SKM-1 treated with dmso at 0.1 percent for 144 hours (cell line): ENCODE results near the gene RIPPLY3.

ENCODE experiments used
- DNase-seq: peaks from one replicate; lab custom pipeline; 2025; ENCODE audit not compliant: unreplicated experiment; lab: John Stamatoyannopoulos, UW

The RIPPLY3 gene, protein sequence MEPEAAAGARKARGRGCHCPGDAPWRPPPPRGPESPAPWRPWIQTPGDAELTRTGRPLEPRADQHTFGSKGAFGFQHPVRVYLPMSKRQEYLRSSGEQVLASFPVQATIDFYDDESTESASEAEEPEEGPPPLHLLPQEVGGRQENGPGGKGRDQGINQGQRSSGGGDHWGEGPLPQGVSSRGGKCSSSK

DNA sequence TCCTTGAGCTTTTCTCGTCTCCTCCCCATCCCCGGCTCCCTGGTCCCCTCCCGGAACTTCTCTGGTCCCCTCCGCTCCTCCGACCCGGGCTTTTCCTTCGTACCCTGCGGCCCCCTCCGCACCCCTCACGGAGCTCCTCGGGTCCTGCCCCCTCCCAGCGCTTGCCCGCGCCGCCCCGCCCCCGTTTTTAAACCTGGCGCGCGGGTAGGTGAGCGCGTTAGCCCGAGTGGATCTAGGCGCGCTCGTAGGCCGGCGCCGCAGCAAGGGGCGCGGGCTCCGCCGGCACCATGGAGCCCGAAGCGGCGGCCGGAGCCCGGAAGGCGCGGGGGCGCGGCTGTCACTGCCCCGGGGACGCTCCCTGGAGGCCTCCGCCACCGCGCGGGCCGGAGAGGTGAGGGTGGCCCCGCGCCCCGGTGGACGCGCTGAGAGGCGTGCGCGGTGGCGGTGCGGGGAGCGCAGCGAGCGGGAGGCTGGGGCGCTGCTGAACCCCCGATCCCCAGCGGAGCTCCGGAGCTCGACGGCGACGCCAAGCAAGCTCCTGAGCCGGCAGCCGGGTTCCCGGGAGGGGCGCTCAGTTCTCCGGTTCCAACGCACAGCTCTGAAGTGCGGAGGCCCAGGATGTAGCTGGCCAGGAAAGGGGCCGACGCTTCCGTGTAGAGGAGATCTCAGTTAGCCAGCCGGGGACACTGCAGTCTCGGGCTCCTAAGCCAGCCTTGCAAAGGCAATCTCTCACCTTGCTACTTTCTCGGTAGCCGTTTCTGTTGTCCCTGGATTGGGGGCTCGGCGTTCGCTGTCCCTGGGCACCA is at the start of gene RIPPLY3:
Gene RIPPLY3, plus strand, starts transcription at position 217 of the 806 bp plus-strand sequence. Its CDS starts 71 bp downstream, at position 288.
- no peak for DNase-seq

DNA sequence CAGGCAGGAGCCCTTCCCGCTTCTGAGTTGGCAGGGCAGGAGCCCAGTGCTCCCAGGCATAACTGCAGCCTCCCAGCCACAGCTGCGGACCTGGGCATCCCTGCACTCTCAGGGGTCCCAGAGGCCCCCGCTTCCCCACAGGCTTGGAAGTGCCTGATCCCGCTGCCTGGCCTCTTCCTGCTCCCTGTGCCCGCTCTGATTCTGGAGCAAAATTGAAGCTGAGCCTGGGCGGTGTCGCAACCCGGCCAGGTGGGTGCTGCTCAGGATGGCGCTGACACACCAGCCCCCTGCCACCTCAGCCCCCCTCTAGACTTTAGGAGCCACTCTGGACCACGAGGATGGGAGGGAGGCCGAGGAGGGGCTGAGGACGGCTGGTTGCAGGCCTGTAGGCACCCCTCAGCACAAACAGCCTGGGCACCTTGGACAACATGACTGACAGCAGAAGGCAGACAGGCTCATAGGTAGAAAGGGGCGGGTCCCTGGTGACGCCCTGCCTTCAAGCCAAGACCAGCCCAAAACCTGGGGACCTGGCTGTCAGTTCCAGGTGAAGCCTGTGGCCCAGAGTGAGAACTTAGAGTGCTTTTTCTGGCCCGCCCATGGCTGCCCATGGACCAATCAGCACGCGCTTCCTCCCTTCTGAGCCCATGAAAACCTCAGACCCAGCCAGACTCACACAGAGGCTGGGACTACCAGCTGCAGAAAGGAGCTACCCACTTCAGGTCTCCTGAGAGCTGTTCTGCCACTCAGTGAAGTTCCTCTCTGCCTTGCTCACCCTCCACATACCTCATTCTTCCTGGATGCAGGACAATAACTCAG is 47.3 kb upstream of the RIPPLY3 start:
- no peak for DNase-seq

- DNase-seq, result no peak
Observed at GRCh38 chr21:36960676-36961284, 45.7 kb upstream of the RIPPLY3 start.

GRCh38 chr21:36962098-36962780 is 44.3 kb upstream of the RIPPLY3 start:
- DNase-seq, result no peak

GRCh38 chr21:36964398-36964797 is 42.1 kb upstream of the RIPPLY3 start:
- no peak for DNase-seq

DNA sequence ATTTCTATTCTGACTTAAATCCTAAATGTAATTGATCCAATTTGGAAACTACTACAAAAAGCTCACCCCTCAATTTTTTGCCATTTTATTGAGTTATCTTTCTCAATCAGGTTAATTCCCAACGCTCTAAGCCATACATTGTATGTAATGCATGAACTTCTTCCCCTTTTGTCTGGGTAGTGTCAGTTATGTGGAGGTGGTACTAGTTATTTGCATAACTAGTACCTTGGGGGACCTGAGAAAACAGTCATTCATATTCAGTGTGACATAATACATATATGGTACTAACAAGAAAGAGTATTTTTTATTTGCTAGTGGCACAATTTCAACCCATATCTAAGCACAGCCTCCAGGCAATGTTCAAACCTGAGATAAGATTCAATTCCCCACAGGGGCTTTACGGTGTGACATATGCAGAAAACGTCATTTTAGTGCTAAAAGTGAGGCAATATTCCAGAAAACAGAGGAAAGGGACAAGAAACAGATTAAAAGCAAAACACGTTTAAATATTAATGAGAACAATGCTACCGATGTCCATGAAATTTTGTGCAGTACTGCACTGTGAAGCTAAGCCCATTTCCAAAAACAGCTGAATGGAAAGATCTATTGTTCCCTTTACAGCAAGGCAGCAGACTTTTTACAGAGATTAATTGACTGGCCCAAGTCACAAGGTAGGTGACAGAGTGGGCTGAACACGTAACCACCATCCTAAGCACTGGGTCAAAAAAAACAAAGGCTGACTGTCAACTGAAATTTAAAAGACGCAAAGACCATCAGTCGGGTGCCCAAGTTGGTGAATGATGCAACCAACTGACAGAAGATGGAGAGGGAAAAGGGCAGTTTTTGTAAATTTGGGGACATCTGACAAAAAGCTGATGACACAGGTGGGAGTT is 41.4 kb upstream of the RIPPLY3 start:
- DNase-seq, result no peak

- no peak for DNase-seq
Observed at GRCh38 chr21:36965720-36966065, 40.8 kb upstream of the RIPPLY3 start.

DNA sequence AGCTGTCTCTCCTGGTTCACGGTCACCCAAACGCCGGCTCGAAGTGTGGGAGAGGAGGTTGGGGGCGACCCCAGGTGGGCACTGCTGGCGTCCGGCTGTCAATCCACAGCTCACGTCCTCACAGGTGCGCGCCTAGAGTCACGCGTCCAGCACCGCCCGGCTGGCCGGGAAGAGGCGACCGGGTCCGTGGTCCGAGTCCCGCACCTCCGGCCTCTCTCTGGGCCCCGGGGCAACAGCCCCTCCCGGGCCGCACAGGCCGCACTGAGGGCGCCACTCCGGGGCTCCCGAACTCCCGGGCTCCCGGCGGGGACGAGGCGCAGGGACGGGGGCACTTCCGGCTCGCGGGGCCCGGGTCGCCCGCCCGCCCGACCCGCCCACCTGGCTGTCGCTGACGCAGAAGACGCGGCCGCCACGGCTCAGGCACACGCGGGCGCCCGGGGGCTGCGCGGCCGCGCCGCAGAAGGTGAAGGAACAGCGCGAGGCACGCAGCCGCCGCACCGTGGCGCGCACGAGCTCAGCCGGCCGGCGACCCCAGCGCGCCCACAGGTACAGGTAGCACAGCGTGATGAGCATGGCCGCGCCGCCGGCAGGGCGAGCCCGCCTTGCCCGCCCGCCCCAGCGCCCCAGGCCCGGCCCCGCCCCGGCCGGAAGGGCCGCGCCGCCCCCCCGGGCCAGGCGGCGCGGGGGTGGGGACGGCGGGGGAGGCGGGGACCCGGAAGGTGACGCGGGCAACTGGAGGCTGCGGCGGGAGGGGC is 40.3 kb upstream of the RIPPLY3 start, which contains the start of gene HLCS:
Gene HLCS, minus strand, starts transcription at position 604 of the 755 bp plus-strand sequence. Its CDS starts 31 bp downstream, at position 573.
- peak; percentile 60 for DNase-seq

DNA sequence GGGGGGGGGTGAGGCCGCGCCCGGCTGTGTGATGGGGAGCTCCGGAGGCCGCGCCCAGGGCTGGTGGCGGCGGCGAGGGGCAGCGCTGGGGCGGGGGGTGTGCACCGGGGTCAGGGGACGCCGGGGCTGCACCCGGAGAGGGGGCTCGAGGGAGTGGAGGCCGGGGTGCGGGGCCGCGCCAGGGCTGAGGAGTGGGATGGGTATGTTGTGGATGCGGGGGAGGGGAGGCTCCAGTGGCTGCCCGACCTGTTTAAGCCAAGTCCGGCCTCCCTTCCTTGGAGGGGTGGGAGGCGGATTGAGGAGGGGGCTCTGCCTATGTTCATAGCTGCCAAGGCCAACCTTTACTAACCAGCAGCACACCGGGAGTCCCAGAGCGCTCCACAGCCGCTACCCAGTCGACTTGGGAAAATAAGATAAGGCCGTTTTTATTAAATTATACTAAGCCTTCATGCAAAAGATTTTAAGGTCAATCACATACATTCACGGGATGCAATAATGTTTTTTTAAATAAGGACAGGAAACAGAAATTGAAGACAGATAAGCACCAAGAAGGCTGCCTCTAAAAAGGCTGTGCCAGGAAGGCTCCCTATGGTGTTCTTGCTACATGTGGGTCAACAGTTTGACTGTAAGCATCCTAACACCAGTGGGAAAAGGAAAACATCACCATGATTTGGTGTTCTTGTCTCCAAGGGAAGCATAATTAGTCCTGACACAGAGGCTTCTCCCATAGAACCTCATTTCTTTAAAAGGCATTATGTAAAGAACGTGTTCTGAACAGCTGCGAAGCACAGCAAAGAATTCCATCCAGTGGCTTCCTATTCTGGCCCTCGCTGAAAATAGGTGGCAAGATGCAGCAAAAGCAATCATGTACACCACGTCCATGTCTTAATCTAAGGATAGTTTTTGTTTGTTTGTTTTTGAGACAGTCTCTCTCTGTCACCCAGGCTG is 39.4 kb upstream of the RIPPLY3 start:
- DNase-seq, result no peak

DNA sequence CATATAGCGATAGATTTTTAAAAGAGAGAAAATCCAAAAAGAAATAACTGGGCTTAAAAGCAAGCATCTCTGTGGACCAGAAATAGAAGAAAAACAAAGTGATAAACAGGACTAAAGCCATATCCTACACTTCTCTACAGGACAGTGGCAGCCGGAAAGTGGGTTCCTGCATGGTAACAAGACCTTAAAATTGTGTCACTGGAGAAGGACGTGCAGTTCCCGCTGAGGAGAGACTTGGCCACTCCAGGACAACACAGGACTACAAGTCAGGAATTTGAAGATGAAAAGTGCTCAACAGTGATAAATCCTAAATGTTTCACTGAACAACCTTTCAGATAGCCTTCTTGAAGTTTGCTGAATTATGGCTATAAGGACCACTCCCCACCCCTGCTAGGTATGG is 38.1 kb upstream of the RIPPLY3 start:
- DNase-seq, result no peak

GRCh38 chr21:36968976-36969375 is 37.5 kb upstream of the RIPPLY3 start:
- no peak for DNase-seq

DNA sequence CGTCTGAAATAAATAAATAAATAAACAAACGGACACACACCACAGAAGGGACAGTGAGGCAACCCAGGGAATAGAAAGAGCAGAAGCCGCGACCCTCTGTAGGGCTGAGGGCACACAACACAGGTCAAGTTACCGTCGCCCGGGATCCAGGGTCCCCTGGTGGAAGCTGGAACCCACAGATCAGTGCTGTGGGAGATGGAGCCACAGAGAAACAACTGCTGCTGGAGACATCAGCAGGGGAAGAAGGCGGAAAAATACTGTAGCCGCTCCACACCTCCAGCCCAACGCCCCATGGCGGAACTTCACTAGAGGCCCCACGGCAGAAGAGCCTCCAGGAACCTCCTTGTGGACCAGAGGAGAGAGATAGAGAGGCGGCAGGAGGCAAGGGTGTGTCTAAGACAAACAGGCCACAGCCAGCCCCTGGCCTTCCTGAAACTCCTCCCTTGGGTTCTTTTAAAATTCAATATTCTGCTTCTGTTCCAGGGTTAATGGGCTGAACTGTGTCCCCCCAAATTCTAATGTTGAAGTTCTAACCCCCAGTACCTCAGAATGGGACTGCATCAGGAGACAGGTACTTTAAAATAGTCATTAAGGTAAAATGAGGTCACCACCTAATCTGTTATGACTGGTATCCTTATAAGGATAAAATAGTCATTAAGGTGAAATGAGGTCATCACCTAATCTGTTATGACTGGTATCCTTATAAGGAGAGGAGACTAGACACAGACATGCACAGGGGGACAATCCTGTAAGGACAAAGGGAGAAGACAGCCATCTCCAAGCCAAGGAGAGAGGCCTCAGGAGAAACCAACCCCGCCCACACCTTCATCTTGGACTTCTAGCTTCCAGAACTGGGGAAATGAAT is 32.3 kb upstream of the RIPPLY3 start:
- DNase-seq, result no peak

DNA sequence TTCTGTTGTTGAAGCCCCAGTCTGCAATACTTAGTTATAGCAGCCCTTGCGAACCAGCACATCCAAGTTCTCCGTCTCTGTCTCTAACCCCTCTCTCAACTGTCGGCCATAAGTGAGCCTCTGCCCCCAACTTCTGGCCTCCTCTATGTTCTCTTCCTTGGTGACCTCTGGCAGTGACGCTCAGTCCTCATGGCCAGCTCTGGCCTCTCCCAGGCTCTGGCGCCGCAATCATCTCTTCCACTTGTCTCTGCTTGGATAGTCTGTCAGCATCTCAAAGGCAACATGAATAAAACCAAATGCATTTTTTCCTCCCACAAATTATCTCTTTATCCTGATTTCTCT is 31.7 kb upstream of the RIPPLY3 start:
- no peak for DNase-seq

- no peak for DNase-seq
Observed at GRCh38 chr21:36976228-36976861, 30.2 kb upstream of the RIPPLY3 start.

DNA sequence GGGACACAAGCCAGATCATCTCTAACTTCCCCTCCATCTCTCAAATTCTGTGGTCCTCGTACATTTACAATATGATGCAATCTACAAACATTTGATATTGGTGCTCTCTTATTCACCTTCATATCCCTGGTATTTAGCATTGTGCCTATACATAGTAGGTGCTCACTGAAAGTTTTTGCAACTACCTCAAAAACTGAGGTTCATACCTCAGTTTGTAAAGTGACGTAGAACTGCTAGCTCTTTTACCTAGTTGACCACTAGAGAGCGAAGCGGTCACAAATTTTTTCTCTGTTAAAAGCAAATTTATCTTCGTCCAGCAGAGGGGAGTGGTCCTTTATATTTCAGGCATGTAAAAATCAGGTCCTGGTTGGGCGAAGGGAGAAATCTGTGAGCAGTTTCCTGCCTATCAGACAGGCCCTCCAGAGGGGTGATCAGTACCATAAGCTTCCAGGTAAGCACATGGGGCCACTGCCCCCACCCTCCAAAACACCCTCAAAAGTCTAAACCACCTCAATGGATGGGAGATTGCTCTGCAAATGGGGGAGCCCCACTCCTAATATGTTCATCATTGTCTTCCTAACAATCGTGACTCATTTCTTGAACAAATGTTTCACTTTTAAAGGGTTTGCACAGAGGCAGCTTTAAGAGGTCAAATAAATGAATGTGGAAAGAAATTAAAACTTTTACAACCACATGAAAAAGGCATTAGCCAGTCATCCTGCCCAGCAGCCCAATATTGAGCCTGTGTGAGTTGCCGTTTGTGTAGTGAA is 29.4 kb upstream of the RIPPLY3 start:
- DNase-seq, result peak; percentile 84
